Measurements from ENCODE around the gene CCNY. TPM values are rescaled to one million over a fixed set of nuclear protein-coding genes. Genes with fewer than 3 reads are reported as not detected.

Gene CCNY
- total RNA-seq, 1 donor from 2014 or later, result 41.3 TPM

- no peak for DNase-seq (ENCODE audit: low read depth)
- H3K27me3 ChIP-seq (ENCODE audit: control insufficient read depth, insufficient read depth, low read length), result no peaks in the 10 kb centered on the region
- TF ChIP-seq CTCF (IDR thresholded peaks at IDR 0.05; ENCODE audit: insufficient read depth, low read length, poor library complexity, severe bottlenecking), result no peak
- H3K36me3 ChIP-seq (ENCODE audit: control insufficient read depth, insufficient read depth, low read length), result no peaks in the 10 kb centered on the region
- no peak overlapping the region for H3K4me3 ChIP-seq (ENCODE audit: low read depth, low read length)
Observed at GRCh38 chr10:35506741-35507140, 170.4 kb downstream of the CCNY start.

GRCh38 chr10:35507519-35508109 lies 171.3 kb downstream of the CCNY start:
- DNase-seq (ENCODE audit: low read depth), result no peak
- Histone ChIP-seq H3K27me3 (ENCODE audit: control insufficient read depth, insufficient read depth, low read length) (no peaks in the 10 kb centered on the region), H3K4me3 (ENCODE audit: low read depth, low read length) (no peak overlapping the region), H3K36me3 (ENCODE audit: control insufficient read depth, insufficient read depth, low read length) (no peaks in the 10 kb centered on the region)
- no peak for TF ChIP-seq CTCF (IDR thresholded peaks at IDR 0.05; ENCODE audit: insufficient read depth, low read length, poor library complexity, severe bottlenecking)

GRCh38 chr10:35508647-35509046 lies 172.3 kb downstream of the CCNY start:
- no peak for TF ChIP-seq CTCF (IDR thresholded peaks at IDR 0.05; ENCODE audit: insufficient read depth, low read length, poor library complexity, severe bottlenecking)
- DNase-seq (ENCODE audit: low read depth), result no peak
- no peak overlapping the region for H3K4me3 ChIP-seq (ENCODE audit: low read depth, low read length)
- H3K36me3 ChIP-seq (ENCODE audit: control insufficient read depth, insufficient read depth, low read length), result no peaks in the 10 kb centered on the region
- no peaks in the 10 kb centered on the region for H3K27me3 ChIP-seq (ENCODE audit: control insufficient read depth, insufficient read depth, low read length)

- no peak for DNase-seq (ENCODE audit: low read depth)
- TF ChIP-seq CTCF (IDR thresholded peaks at IDR 0.05; ENCODE audit: insufficient read depth, low read length, poor library complexity, severe bottlenecking), result no peak
- no peaks in the 10 kb centered on the region for H3K27me3 ChIP-seq (ENCODE audit: control insufficient read depth, insufficient read depth, low read length)
Observed at GRCh38 chr10:35510891-35511290, 174.6 kb downstream of the CCNY start.

GRCh38 chr10:35511647-35512046 lies 175.3 kb downstream of the CCNY start:
- TF ChIP-seq CTCF (IDR thresholded peaks at IDR 0.05; ENCODE audit: insufficient read depth, low read length, poor library complexity, severe bottlenecking), result no peak
- Histone ChIP-seq H3K27me3 (ENCODE audit: control insufficient read depth, insufficient read depth, low read length) (no peaks in the 10 kb centered on the region), H3K4me3 (ENCODE audit: low read depth, low read length) (no peak overlapping the region), H3K36me3 (ENCODE audit: control insufficient read depth, insufficient read depth, low read length) (no peaks in the 10 kb centered on the region)
- no peak for DNase-seq (ENCODE audit: low read depth)

More at GRCh38 chr10:35510891-35511290, 174.6 kb downstream of the CCNY start:
- Histone ChIP-seq H3K36me3 (ENCODE audit: control insufficient read depth, insufficient read depth, low read length) (no peaks in the 10 kb centered on the region), H3K4me3 (ENCODE audit: low read depth, low read length) (no peak overlapping the region)

- DNase-seq (ENCODE audit: low read depth), result no peak
- Histone ChIP-seq H3K27me3 (ENCODE audit: control insufficient read depth, insufficient read depth, low read length) (no peaks in the 10 kb centered on the region), H3K4me3 (ENCODE audit: low read depth, low read length) (no peak overlapping the region), H3K36me3 (ENCODE audit: control insufficient read depth, insufficient read depth, low read length) (no peaks in the 10 kb centered on the region)
- TF ChIP-seq CTCF (IDR thresholded peaks at IDR 0.05; ENCODE audit: insufficient read depth, low read length, poor library complexity, severe bottlenecking), result no peak
Observed at GRCh38 chr10:35516102-35516670, 179.9 kb downstream of the CCNY start.

Measured in kidney epithelial cell (primary cell).